KG1 (cell line): ENCODE measurements around the gene COBL.

Experiments
- DNase-seq: peaks from one replicate; lab custom pipeline; 2025; lab: John Stamatoyannopoulos, UW

Gene COBL

DNA sequence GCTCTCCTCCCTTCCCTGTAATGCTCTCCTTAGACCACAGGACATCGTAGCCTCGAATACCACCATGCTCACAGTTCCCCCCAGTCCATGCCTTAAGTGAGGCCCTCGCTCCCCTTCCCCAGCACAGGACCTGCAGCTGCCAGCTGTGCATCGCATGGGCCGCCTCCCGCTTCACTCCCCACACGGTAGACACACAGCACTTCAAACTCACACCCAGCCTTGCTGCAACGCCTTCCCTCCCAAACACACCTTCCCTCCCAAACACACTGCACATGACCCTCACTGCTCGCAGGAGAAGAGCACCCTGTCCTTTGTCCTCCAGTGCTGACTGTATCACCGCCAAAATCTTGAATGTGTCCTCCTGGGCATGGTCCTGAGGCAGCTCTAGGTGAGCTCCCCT is 42.6 kb downstream of the COBL start:
- DNase-seq, result no peak

DNA sequence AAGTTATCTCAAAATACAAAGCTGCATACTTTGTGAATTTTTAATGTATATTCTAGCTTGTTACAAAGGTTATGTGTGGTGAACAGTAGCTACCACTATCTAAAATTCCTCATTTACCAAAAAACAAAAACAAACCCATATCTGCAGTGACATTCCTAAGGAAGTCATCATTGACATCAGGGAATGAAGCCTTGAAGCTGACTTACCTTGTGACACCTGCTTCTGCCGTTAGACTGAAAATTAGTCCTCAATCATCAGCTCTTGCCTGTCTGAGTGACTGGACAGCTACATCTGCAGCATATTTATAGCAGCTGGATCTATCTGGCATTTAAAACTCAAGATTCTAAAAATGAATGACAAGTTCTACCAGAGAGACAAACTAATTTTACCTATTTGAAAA is 43.2 kb downstream of the COBL start:
- no peak for DNase-seq

DNA sequence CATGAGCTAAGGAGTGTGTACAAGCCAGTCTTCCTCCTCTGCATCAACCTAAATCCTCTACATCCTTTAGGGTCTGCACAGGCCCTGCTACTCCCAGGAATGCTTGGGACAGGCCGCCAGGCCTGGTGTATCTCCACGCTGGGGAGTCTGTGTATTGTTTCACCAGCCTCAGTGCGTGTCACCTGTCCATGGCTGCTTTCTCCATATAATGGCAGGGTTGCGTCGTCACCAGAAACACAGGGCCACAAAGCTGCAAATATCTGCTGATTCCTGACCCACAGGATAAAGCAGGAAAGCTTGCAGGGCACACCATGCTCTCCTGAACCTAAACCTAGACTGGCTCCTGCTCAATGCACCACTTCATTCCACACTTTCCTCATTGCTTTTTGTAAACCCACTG is 45.6 kb downstream of the COBL start:
- DNase-seq, result no peak

DNA sequence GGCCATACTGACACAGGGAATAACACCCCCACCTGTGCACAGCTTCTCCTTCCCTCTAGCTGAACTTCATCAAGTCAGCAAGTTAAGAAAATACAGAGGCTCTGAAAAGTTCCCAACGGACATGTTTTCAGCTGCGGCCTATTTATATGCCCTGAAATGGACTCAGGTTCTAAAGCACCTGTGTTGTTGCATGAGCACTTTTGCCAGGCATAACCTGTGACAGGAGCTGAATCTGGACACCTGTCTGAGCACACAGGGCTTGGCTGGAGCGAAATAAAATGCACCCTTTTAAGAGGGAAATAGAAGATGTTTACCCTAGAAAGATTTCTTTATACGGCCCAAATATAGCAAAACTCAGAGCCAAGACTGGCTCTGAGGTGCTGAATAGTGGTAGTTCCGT is 46.7 kb downstream of the COBL start:
- no peak for DNase-seq

DNA sequence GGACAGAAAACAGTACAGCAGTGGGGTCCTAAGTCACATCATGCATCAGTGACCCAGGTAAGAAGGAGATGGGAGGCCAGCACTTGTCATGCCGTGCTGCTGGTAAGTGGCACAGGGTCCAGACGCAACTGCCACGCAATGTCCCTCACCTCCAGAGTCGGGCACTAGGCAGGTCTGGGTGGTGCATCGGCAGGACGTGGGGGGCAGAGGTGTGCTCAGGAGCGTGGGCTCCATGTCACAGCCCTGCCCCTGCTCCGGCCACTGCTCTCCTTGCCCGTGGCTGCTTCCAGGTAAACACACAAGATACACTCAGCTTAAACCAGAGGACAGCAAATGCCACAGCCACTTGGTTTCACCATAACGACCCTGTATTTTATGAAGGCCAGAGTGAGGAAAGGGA is 47.3 kb downstream of the COBL start:
- DNase-seq, result no peak

DNA sequence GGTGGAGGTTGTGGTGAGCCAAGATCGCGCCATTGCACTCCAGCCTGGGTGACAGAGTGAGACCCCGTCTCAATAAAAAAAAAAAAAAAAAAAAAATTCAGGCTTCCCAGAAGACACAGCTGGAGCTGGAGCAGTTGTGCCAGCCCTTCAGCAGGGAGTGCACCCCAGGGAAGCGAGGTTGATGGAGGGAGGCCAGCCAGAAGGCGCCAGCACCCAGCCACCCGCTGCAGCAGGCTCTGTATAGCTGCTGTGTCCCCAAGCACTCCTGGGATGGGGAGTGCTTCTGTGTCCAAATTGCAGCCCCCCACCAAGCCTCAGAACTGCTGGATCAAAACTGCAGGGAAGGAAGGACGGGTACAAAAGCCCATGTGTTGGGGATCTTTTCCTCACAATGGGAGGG is 47.8 kb downstream of the COBL start:
- DNase-seq, result no peak

DNA sequence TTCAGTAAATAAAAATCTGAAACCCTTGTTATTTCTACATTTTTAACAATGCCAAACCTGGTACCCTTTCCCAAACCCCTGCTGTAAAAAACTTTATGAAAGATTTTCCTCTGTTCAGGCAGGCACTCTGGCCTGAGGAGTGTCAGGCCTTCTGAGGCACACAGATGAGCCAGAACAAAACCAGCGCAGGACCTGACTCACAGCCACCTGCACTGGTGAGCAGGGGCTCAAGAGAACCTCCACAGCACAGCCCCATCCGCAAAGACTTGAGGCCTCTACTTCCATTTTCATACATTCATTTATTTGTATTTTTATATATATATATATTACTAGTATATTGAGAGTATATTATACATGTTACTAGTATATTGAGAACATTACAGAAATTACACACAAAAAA is 49.4 kb downstream of the COBL start:
- no peak for DNase-seq

DNA sequence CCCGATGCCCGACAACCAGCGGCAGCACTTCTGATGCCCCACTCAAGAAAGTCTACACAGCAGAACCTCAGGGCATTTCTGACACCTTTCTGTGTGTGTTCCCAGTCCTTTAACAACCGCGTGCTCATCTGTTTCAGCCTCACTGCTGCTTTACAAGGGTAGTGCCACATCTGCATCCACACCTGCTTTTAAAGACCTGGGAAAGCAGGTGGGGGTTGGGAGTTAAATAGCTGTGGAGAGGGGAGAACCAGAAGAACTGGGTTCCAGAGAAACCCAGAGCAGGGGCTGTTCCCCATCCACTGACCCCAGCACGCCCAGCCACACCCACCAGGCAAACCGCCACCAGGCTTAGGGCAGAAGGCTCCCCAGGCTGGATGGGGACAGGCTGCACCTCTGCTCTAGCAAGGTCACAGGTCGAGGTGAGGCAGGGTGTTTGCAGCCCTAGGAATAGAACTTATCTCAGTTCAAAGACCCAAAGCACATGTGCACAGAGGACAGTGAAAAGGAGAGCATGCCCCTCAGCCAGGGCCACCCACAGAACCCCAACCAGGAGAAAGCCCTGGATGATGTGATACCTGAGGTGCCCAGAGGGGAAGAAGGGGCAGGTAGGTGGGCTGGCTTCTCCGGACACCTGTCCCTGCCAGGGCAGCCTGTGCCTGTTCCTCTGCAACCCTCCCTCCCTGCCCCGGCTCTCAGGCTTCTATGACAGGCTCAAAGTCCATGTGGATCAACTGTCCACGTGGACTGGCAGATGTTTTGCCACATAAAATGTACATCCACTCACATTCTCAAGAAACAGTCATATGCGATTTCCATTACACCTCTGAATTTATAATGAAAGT is 51.3 kb downstream of the COBL start:
- no peak for DNase-seq

DNA sequence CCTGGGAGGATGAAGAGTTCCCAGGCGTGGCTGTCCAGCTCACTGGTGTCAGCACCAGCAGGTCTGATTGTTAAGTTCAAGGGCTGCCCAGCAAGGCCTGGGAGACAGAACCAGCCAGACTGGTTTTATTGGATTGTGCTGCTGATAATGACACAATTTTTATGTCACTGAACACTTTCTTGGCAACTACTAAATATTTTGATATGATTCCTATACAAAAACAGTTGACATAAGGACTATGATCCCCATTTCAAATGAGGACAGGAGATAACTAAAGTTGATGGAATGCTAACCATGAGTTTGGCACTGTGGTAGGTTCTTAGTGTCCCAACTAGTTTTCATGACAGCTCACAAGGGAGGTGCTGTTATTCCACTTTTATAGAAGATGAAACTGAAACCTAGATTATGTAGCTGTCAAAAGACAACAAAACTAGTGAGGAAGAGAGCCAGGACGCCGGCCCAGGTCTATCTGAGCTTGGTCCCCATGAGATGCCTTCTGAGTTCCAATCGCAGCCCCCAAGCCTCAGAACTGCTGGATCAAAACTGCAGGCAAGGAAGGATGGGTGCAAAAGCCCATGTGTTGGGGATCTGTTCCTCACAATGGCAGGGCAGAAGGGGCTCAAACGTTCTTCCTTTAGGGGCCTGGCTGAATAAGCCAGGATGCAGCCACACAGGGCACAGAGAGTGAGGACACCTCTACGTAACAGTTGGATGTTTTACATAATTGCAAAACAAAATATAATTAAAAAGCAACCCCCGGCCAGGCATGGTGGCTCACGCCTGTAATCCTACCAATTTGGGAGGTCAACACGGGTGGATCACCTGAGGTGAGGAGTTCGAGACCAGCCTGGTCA is 52.8 kb downstream of the COBL start:
- no peak for DNase-seq

DNA sequence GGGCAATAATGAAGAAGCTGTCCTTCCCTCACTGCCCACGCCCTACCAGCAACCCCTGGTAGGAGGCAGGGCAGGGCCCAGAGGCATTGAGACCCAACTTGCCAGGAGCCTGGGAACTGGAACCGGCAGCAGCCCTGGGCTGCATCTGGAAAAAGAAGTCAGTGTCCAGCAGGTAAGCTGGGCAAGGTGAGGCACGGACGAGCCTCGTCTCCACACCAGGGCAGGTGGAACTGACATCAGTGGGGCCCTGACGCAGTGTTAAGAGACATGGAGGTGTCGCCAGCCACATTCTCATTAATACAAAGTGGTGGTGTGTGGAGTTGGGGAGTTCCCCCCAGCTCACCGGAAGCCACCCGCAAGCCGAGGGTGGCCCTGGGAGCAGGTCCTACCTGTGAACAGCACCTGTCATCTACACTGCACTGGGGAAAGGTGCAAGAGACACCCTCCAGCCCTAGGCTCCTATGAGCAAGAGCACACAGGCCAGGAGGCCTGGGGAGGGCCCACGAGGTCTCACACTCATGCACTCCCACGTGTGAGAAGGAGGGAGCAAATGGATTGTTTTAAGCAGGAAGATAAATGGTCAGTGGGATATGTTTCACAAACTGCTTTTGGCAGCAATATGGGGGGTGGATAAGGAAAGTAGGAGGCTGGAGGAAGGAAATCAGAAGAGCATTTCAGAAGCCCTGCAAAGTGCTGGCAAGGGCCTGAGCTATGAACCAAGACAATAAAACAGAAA is 53.6 kb downstream of the COBL start:
- no peak for DNase-seq

DNA sequence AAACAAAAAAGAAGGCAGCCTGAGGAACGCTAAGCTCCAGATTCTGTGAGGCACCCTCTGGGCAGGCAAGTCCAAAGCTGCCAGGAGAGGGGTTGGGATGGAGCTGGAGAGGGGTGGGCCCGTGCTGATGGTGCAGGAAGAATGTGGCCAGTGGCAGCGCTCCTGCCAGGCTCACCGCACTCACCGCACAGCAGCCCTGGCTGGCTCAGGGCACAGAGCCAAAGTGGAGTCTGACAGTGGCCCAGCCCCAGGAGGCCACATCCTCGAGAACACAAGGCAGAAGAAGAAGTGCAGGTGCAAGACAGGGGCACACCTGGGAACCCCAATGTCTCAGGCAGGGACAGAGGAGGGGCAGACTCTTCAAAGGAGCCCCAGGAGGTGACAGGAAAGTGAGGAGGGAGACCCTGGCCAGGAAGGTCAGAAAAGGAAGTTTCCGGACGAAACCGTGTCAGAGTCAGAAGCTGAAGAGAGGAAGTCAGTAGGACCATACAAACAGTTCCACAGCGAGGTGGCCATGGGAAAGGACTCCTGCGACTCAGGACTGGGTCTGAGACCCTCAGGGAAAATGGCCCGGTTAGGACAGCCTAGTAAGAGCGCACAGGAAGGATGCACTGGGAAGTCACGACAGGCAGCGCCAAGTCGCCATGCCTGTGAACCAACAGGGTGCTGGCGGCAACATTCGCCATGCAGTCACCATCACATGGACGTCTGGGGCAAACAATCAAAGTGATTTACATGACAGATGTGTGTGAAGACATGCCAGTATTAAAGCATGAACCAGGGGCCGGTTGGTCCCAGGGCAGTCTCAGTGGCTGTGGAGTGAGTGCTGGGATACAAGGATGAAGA is 54.4 kb downstream of the COBL start:
- no peak for DNase-seq

DNA sequence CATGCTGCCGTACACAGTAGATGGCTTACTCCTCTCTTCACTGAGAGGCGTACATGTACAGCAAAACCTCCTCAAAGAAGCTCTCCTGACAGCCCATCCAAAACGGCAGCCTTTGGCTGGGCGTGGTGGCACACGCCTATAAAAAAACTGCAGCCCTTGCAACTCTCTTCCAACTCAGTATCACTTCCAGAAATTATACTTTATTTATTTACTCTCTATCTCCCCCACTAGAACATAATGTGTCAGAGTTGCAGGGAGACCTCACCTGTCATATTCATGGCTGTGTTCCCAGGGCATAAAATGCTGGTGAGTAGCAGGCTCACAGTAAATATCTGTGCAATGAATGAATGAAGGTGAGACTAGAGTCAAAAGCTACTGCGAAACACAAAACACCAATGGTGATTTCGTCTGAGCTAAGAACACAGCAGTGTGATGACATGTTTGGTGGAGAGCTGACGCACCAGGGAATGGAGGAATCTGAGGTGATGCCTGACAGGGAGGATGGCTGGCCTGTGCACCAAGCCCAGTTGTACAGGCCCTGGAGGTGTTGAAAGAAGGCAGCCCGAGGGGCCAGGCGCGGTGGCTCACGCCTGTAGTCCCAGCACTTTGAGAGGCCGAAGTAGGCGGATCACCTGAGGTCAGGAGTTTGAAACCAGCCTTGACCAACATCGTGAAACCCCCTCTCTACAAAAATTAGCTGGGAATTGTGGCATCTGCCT is 55.3 kb downstream of the COBL start:
- DNase-seq, result no peak

DNA sequence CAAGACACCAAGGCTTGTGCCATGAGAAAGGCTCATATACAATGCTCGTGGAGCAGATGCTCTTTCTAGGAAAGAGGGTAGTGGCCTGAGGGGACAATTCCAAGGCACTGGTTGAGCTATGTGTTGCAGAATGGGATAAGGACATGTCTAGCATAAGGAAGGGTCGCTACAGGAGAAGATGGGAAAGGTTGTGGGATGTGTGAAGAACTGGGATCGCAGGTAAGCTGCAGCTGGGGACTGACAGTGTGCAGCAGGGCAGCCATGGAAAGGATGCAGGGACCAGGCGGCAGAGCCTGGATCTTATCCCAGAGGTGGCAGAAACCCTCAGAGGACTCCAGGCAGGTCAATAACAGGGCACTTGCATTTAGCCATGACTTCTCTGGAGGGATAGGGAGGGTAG is 56.1 kb downstream of the COBL start:
- DNase-seq, result no peak

DNA sequence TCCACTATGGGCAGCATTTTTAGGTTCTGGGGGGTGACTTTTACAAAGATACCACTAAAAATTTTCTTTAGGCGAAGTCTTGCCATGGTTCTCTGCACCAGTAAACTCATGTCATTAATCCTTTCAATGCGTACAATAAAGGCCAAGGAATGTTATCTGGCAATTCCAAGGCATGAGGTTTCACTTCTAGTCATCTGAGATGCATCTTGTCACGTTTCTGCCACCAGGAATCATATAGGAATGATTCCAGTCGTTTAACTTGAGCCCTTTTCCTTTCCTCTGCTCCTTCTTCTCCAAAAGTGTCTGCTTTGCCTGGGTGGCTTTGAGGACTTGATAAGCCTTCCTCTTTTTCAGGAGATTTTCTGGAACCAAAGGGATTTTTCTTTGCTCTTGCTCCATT is 56.8 kb downstream of the COBL start:
- DNase-seq, result no peak

DNA sequence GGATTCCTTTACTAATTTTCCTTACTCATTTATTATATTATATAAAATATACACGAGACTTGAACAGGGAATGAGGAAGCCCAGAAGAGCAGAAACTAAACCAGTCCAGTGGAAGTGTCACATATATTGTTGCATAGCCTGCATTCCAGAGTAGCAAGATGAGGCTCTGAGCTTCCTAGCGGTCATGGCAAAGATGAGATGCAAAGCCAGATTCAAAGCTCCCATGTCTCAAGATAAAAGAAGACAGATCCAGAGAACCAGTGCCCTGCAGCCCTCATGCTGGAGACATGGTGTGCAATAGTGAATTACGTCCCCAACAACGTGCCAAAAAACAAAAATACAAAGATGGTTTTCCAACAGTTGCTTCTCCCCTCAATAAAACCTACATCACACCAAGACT is 59.7 kb downstream of the COBL start:
- no peak for DNase-seq

DNA sequence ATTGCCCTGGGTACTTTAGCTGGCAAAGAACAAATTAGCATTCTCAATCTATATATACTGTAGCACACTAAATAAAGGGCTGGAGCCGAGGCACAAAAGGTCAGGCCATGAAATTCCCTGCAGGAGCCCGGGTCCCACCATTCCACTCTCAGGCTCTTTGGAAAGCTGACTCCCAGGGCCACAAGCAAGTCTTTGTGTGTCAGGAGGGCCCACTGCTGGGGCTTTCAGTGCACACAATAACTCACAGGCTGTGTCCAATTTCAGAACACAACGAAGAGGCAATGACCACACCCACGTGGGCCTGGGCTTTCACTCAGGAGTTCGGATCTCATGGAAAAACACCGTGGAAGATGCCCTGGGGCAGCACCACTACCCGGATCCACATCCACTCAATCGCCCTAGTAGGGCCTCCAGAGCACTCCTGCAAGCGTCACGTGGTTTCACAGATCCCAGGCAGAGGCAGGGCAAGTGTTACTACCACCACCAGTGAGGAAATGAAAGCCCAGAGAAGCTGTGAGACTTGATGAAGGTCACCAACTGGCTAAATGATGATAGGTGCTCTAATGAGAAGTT is 60.3 kb downstream of the COBL start:
- no peak for DNase-seq

DNA sequence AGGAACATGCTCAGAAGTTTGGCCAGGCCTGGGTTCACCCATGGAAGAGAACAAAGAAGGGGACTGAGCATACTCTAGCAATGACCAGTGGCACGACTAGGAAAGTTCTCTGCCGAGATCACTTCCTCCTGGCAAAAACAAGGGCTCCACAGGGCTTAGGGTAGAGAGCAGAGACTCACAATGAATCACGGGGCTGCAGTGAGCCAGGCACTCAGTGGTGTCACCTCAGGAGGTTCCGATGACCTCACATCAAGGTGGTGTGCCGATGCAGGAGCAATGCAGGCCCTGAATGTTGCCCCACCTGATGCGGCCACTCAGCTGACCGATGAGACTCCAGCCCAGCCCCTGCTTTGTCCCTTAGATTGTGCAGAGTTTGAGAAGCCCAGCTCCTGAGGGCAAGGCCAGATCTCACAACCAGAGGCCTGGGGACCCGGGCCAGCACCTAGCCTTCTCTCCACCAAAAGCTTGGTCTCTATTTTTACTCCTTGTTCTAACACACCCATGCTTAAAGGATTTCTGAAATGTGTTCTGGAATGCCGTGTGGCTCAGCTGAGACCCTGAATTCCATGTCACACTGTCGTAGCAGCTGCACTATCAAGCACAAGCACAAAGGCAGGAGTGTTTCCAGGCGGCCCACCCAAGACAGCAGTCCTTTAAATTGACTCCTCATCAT is 60.9 kb downstream of the COBL start:
- no peak for DNase-seq

DNA sequence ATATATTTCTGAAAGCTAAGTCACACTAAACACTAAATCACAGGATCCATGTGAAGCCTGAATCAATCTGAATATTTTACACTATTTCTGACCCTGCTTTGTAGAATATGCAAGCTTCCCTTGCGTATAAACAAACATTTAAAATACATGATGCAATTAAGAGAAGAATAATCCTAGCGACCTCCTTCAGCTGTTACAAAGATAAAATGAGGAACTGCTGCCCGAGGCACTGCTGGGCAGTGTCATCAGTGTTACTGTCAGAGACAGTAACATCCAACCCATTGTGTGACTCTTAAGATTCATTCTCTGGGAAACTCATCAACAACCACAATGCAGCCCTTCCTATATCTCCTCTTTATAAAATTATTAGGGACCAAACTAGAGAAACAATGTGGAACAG is 61.6 kb downstream of the COBL start:
- no peak for DNase-seq

DNA sequence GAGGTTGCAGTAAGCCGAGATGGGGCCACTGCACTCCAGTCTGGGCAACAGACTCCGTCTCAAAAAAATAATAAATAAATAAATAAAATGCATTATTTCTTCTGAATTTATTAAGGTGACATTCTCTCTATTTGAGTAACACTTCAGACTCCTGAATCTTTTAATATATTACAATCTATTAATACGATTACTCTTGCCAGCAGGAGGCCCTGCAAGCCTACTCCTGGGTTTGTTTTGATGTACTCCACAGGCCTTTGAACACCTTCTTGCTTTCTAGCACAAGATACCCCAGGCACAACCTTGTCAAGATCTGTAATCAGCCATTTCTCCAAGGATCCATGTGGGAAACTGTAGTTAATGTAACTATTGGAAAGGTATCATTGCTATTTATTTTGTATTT is 63.5 kb downstream of the COBL start:
- no peak for DNase-seq

DNA sequence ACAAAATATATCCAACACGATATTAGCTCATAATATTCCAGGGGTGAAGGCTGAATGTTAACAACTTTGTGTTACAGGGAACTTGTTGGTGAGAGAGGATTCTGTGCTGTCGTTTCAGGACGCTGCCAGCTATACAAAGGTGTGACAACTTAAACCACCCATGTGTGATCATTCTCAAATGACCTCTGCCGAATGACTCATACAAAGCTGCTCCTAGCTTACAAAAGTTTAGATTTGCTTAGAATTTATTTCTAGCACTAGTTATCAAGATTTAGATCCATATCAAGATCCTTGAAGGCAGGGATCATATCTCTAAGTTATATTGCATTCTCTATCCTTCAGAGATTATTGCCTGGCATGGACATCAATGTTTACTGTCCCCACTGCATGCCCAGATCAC is 65.3 kb downstream of the COBL start:
- no peak for DNase-seq
